GM06990 (cell line): ENCODE results near the gene RAB37.

Experiments
- DNase-seq: peaks from one replicate; pipeline ENCODE4 v3.0.0-alpha.2; 2011; ENCODE audit not compliant: insufficient read length; ENCODE audit errors: extremely low read depth
- H3K27me3 ChIP-seq: replicated peaks from 2 replicates; pipeline ENCODE4 v1.6.0; 2011; ENCODE audit warnings: low read length; ENCODE audit not compliant: control insufficient read depth, insufficient read depth
- H3K36me3 ChIP-seq: 2 replicates; pipeline ENCODE4 v1.5.1; 2011; ENCODE audit warnings: low read length; ENCODE audit not compliant: control insufficient read depth, insufficient read depth
- H3K4me3 ChIP-seq: replicated peaks from 2 replicates; pipeline ENCODE4 v1.5.1; 2011; ENCODE audit warnings: low read depth, mild to moderate bottlenecking, control low read depth, low read length
- CTCF ChIP-seq: IDR thresholded peaks from 2 replicates; pipeline ENCODE4 v1.5.1; 2011; ENCODE audit warnings: low read length, control low read depth, mild to moderate bottlenecking, inconsistent platforms; ENCODE audit not compliant: insufficient read depth, poor library complexity, severe bottlenecking

The RAB37 gene

GRCh38 chr17:74778960-74779359 lies 41.9 kb downstream of the RAB37 start:
- Histone ChIP-seq H3K27me3 (no peaks in the 10 kb centered on the region), H3K36me3 (peaks cover under 1% of the 10 kb centered on the region; the same call in 1 of the 2 replicates), H3K4me3 (no peak overlapping the region)
- no peak for TF ChIP-seq CTCF
- no peak for DNase-seq

- Histone ChIP-seq H3K36me3 (no peaks in the 10 kb centered on the region; the same call in 1 of the 2 replicates), H3K27me3 (no peaks in the 10 kb centered on the region), H3K4me3 (no peak overlapping the region)
- DNase-seq: no peak
- no peak for TF ChIP-seq CTCF
Observed at GRCh38 chr17:74779501-74779900, 42.4 kb downstream of the RAB37 start.

- Histone ChIP-seq H3K27me3 (no peaks in the 10 kb centered on the region), H3K4me3 (no peak overlapping the region), H3K36me3 (no peaks in the 10 kb centered on the region; the same call in 1 of the 2 replicates)
- TF ChIP-seq CTCF: no peak
- peak; percentile 82 for DNase-seq
Observed at GRCh38 chr17:74779948-74780400, 42.9 kb downstream of the RAB37 start.

- no peaks in the 10 kb centered on the region; the same call in 1 of the 2 replicates for H3K36me3 ChIP-seq
- peak; percentile 48 for TF ChIP-seq CTCF
- no peak overlapping the region for H3K4me3 ChIP-seq
- no peaks in the 10 kb centered on the region for H3K27me3 ChIP-seq
- DNase-seq: no peak
Observed at GRCh38 chr17:74780443-74781238, 43.6 kb downstream of the RAB37 start.

GRCh38 chr17:74782571-74782970 lies 45.5 kb downstream of the RAB37 start:
- no peak for DNase-seq
- Histone ChIP-seq H3K4me3 (no peak overlapping the region), H3K36me3 (peaks cover 1% of the 10 kb centered on the region; the same call in 1 of the 2 replicates), H3K27me3 (no peaks in the 10 kb centered on the region)
- TF ChIP-seq CTCF: no peak
